ENCODE measurements around the gene OCA2. TPM values are rescaled to one million over a fixed set of nuclear protein-coding genes. Genes with fewer than 3 reads are reported as not detected.
A peak's percentile ranks its signal among the peaks of the same experiment; 100 is the strongest.

OCA2 gene
- total and polyA plus RNA-seq, 2 of the 8 experiments (the other 6 are each of a cell fraction or from before 2014, with no cell fraction given), result 0.20 TPM

DNA sequence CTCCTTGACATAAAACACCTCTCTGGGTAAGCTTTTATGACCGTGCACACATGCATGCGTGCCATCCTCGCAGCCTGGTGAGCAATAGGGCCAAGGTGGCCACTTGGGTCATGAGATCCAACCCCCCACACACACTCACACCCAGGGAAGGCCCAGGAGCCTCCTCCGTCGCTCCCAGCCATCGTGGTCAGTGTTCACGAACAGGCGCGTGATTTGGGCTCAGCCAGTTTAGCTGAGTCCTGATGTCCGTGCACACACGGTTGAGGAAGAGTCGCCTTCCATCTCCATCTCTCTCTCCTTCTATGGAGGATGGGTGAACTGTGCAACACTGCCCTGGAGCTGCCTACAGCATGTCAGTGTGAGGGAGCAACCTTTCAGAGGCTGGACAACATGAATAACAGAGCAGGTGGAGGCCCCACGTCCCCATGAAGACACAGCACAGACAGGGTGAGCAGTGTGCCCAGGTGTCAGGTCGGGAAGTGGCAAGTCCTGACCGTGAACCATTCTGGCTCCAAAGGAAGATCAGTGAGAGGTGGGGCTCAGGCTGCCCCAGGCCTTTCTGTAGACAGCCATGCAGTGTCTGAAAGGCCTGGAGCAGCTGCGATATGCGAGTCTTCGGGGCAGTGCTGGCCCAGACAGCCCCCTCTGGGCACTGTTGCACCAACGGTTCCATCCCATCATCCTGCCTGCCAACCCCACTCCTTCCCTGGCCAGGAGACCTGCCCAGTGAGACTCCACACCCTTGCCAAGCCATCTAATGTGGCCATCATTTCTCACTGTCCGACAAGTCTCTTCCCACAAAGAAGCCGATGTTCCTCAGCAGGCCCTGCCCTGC is 253.4 kb downstream of the OCA2 start:
- Histone ChIP-seq H3K4me2 (ENCODE audit: insufficient read depth in 1 of 2, low read depth in 2 of 2, low read length in 2 of 2) (no peak overlapping the region), H4K8ac (ENCODE audit: extremely low read depth, insufficient read depth, low read length) (no peak overlapping the region), H3K23ac (ENCODE audit: insufficient read length) (no peak overlapping the region), H4K91ac (replicated peaks; ENCODE audit: insufficient read length, low read length) (no peak overlapping the region), H2BK5ac (ENCODE audit: low read depth, low read length) (no peak overlapping the region), H3K9me3 (ENCODE audit: insufficient read depth in 2 of 2, low read depth in 1 of 2, low read length in 1 of 2) (peaks cover 4 to 6% of the 10 kb centered on the region in 2 experiments; a peak in 2 of 4 replicates), H3K18ac (ENCODE audit: extremely low read depth, low read length) (no peak overlapping the region), H2BK20ac (ENCODE audit: low read length) (no peak overlapping the region), H3K36me3 (ENCODE audit: control insufficient read depth in 2 of 4, insufficient read depth in 4 of 4, low read length in 3 of 4) (no peaks in the 10 kb centered on the region), H3K4me3 (ENCODE audit: extremely low read depth in 1 of 4, insufficient read depth in 2 of 4, low read depth in 3 of 4, low read length in 4 of 4) (no peak overlapping the region), H3K14ac (ENCODE audit: insufficient read length) (no peak overlapping the region), H2AK5ac (ENCODE audit: low read depth, low read length) (no peak overlapping the region), H2BK120ac (replicated peaks; ENCODE audit: low read depth, low read length) (no peak overlapping the region), H3K4me1 (replicated peaks in 1 of 4; ENCODE audit: control insufficient read depth in 3 of 4, insufficient read depth in 4 of 4, low read length in 3 of 4) (no peaks in the 10 kb centered on the region), H3K9ac (replicated peaks in 1 of 4; ENCODE audit: extremely low read depth in 1 of 4, low read depth in 3 of 4, low read length in 3 of 4) (no peak overlapping the region), H4K5ac (ENCODE audit: insufficient read length, low read depth, low read length) (no peak overlapping the region), H2AFZ (ENCODE audit: low read length) (no peak overlapping the region), H3K79me2 (ENCODE audit: control insufficient read depth in 1 of 2, insufficient read depth in 2 of 2, low read length in 2 of 2) (no peaks in the 10 kb centered on the region), H3K23me2 (ENCODE audit: low read depth, low read length) (no peaks in the 10 kb centered on the region), H4K20me1 (replicated peaks in 1 of 2; ENCODE audit: control insufficient read depth in 1 of 2, insufficient read depth in 2 of 2, low read length in 2 of 2) (no peaks in the 10 kb centered on the region), H3K79me1 (ENCODE audit: low read depth, low read length) (no peaks in the 10 kb centered on the region), H3K27ac (ENCODE audit: low read depth, low read length) (no peak overlapping the region), H3K4ac (replicated peaks; ENCODE audit: insufficient read length, low read depth, low read length) (no peak overlapping the region), H3K56ac (replicated peaks; ENCODE audit: insufficient read length, low read depth, low read length) (no peak overlapping the region), H2BK15ac (ENCODE audit: low read length) (no peak overlapping the region), H2BK12ac (ENCODE audit: low read depth, low read length) (0 out of 2 replicates have a peak overlapping the region, but pooled peaks have one; percentile 1), H3K27me3 (replicated peaks in 1 of 4; ENCODE audit: control insufficient read depth in 3 of 4, extremely low read depth in 1 of 4, insufficient read depth in 3 of 4, low read length in 3 of 4) (no peaks in the 10 kb centered on the region)
- CTCF ChIA-PET (ENCODE audit: partially characterized antibody), result interaction anchor here (0.7 to 0.8 kb wide), 2 partner anchors 48 to 132 kb away, joined by 3 read pairs; no protein-coding TSS in a partner anchor
- no peak for FAIRE-seq
- TF ChIP-seq YY1 (IDR thresholded peaks at IDR 0.05; ENCODE audit: low read depth, low read length) (no peak), GTF2F1 (IDR thresholded peaks at IDR 0.05; ENCODE audit: borderline replicate concordance, low read depth, low read length) (no peak), KDM5A (IDR thresholded peaks at IDR 0.05; ENCODE audit: low read length) (no peak), JUND (IDR thresholded peaks at IDR 0.05; ENCODE audit: low read length) (no peak), HDAC6 (IDR thresholded peaks at IDR 0.05; ENCODE audit: low read depth, low read length) (no peak), CHD1 (IDR thresholded peaks at IDR 0.05; ENCODE audit: low read depth, low read length) (no peak), SAP30 (IDR thresholded peaks at IDR 0.05; ENCODE audit: insufficient read depth, insufficient replicate concordance, low read length) (no peak), POLR2A (IDR thresholded peaks at IDR 0.05; ENCODE audit: control extremely low read depth in 1 of 2, low read depth in 2 of 2, low read length in 2 of 2) (no peak), HDAC2 (IDR thresholded peaks at IDR 0.05; ENCODE audit: borderline replicate concordance in 1 of 2, low read depth in 2 of 2, low read length in 2 of 2) (no peak), EGR1 (IDR thresholded peaks at IDR 0.05; ENCODE audit: borderline replicate concordance, low read depth, low read length) (no peak), RNF2 (IDR thresholded peaks at IDR 0.05; ENCODE audit: borderline replicate concordance, low read depth, low read length, missing control alignments, poor library complexity, severe bottlenecking) (no peak), KDM1A (IDR thresholded peaks at IDR 0.05; ENCODE audit: borderline replicate concordance, low read length) (no peak)
- DNase-seq (ENCODE audit: low read depth in 1 of 2, low spot score in 2 of 2), result peak in 1 of 2 experiments; percentile 23
- 90% methylated on average over 21 of the region's 21 CpGs; no CpG with 5 or more reads in 1 of the 2 experiments for WGBS, 2 experiments (ENCODE audit: extremely low coverage in 1 of 2, insufficient coverage in 1 of 2, insufficient read length in 1 of 2, insufficient replicate concordance in 2 of 2, low coverage in 1 of 2, low lambda C conversion rate in 2 of 2, missing lambda C conversion rate in 1 of 2)
- POLR2A ChIA-PET (ENCODE audit: partially characterized antibody), result interaction anchor here (1.4 kb wide), 1 partner anchor 13 kb away, joined by 3 read pairs; no protein-coding TSS in a partner anchor

Data from H1 (cell line).